ENCODE data around the gene TPCN2. TPM values are rescaled to one million over a fixed set of nuclear protein-coding genes. Genes with fewer than 3 reads are reported as not detected.
A peak's percentile ranks its signal among the peaks of the same experiment; 100 is the strongest.
"Not testable (repeated sequence)": the region's sequence is repeated elsewhere in the genome, so short reads cannot be mapped to it uniquely, and the experiment has no call there.

Gene TPCN2
- polyA plus RNA-seq, 1 donor: 7.1 TPM

DNA sequence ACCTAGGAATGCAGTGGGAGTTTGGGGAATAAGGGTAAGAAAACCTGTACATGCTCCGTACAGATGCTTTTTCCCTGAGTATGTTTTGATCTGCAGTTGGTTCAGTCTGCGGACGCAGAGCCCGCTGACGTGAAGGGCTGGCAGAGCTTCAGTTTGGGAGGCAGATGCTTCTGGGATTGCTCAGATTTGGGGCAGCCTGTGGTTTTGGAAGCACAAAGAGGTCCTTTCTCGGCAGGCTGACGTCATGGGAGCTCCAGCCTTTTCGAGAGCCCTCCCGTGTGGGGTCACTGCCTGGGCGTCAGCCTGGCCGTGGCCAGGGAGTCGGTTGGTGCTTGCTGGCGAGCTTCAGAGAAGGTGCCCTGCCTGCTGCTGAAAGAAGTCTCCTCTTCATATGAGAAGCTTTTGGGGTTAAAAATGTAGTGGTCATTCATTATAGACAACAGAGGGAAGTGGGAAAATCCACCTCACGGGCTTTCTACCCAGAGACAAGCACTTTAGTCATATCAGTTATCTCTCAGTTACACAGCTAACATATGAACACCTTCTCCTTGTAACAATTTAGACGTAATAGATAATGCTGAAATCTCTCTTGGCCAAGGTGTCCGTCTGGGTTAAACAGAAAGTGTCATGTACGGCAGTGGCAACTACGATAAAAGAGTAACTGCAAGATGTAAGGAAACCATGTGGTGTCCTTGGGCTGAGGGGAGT lies 26.8 kb downstream of the TPCN2 start:
- no peak for DNase-seq (ENCODE audit: low read depth)

DNA sequence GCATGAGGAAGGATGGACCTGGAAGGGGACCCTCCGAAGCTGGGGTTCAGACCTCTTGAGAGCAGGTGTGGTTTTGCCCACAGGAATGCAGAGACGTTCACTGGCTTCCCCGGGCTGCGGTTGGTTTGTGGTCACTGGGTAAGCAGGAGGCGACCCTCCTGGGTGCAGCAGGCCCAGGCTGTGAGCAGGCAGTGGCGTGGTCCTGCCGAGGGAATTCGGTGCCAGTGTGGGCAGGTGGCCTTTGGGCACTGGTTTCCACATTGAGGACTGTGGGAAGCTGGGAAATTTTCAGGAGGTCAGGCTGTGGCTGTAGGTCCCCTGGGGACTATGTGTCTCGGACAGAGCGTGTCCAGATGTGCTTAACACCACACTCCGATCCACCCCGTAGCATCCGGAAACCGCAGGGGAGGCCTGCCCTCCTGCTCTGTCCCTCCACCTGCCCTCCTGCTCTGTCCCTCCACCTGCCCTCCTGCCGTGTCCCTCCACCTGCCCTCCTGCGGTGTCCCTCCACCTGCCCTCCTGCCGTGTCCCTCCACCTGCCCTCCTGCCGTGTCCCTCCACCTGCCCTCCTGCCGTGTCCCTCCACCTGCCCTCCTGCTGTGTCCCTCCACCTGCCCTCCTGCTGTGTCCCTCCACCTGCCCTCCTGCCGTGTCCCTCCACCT lies 27.5 kb downstream of the TPCN2 start:
- DNase-seq (ENCODE audit: low read depth): no peak

DNA sequence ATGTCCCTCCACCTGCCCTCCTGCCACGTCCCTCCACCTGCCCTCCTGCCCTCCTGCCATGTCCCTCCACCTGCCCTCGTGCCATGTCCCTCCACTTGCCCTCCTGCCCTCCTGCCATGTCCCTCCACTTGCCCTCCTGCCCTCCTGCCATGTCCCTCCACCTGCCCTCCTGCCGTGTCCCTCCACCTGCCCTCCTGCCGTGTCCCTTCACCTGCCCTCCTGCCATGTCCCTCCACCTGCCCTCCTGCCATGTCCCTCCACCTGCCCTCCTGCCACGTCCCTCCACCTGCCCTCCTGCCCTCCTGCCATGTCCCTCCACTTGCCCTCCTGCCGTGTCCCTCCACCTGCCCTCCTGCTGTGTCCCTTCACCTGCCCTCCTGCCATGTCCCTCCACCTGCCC lies 28.2 kb downstream of the TPCN2 start:
- DNase-seq (ENCODE audit: low read depth): not testable (repeated sequence)

DNA sequence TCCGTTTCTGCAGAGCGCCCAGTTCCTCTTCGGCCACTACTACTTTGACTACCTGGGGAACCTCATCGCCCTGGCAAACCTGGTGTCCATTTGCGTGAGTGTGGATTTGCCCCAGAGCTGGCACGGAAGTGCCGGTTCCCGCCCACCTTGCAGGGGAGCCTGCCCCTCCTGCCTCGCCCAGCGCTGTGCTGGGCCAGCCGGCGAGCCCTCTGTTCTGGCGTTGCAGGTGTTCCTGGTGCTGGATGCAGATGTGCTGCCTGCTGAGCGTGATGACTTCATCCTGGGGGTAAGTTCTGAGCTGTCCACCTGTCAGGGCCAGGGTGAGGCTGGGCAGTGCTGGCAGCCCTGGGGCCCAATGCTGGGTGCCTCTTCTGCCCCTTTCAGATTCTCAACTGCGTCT lies 29.8 kb downstream of the TPCN2 start:
- no peak for DNase-seq (ENCODE audit: low read depth)

DNA sequence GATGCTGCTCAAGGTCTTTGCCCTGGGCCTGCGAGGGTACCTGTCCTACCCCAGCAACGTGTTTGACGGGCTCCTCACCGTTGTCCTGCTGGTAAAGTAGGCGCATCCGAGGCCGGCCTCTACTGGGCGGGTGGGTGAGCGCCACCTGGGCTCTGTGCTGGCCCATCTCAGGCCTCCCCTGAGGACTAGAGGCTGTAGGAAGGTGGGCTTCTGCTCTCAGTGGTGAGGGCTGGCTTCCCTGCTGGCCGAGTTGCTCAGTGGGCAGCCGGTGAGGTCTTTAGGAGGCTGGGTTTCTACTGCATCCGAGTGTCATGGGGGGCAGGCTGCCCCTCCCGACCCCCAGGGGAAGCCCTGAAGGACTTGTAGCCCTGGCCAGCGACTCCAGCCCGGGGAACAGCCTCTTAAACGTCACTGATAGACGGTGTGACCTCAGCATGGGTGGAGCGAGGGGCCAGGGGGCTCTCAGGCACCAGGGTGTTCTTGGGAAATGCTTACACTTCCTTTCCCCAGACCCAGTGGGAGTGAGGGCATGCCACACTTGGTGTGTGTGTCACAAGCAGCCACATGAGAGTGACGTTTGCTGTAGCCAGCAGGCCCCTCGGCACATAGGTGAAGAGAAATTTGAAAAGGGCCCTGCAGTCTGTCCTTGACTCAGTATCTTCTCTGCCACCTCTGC lies 30.3 kb downstream of the TPCN2 start:
- DNase-seq (ENCODE audit: low read depth): no peak

DNA sequence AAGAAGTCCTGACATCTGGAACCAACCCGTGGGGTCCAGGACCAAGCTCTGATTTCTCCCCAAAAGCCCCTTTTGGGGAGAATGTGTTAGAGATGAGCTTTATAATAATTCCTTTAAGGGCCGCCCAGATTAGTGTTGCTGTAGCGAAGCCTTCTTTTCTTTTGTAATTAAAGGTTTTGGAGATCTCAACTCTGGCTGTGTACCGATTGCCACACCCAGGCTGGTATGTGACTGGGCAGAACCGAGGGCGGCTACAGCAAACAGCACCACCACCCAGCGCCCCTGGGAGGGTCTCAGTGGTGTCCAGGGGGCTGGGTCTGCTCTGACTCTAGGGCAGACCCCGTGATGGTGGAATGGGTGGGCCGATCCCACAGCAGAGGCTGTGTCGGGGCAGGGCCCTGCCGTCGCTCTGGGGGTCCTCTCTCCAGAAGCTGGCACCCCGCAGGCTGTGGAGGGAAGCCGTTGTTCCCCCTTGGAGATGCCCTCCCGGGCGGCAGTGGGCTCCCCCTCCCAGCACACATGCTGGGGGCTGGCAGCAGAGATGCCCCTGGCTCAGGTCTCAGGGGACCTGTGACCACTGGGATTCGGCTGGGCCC lies 31.0 kb downstream of the TPCN2 start:
- no peak for DNase-seq (ENCODE audit: low read depth)

DNA sequence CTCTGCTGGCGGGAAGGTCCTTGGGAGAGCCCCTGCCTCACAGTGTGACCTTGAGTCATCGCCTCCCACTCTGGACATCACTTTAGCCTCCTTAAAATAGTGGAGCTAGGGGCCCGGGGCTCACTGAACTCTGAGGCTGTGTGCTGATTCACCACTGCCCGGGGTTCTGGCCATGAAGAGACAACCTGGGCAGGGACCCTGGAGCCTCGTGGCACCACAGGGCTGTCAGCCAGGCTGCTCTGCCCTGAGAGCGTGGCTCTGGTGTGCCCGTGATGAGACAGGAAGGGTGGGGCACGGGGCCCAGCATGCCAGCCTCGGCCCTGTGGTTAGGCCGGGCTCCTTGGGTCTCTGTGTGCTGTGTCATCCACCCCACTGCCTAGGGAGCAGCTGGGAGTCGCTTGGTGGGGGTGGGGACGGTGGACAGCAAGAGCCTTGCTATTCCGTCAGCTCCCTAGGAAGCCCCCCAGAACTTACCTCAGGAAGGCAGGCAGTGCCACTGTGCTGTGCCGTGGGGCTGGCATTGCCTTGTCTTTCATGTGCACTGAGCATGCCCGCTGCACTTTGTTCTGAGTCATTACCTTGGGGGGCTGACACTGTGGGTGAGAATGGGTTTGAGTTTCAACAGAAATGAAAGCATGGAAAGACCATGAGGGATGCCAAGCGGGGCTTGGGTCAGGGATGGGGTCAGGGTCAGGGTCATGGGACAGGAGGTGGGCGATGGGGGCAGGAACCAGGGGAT lies 31.7 kb downstream of the TPCN2 start:
- no peak for DNase-seq (ENCODE audit: low read depth)

DNA sequence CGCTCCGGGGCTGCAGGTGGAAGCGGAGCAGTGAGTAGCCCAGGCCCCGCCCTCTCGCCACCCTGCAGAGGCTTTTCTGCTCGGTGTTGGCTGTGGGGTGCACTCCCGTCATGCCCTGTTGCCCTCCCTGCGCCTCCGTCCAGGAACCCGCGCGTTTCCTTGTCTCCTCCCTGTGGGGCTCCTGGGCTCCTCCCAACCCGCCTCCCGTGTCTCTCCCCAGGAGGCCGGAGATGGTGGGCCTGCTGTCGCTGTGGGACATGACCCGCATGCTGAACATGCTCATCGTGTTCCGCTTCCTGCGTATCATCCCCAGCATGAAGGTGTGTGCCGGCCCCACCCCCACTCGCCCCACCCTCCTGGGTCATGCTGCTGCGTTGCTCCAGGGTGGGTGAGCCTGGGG lies 32.4 kb downstream of the TPCN2 start:
- DNase-seq (ENCODE audit: low read depth): no peak

DNA sequence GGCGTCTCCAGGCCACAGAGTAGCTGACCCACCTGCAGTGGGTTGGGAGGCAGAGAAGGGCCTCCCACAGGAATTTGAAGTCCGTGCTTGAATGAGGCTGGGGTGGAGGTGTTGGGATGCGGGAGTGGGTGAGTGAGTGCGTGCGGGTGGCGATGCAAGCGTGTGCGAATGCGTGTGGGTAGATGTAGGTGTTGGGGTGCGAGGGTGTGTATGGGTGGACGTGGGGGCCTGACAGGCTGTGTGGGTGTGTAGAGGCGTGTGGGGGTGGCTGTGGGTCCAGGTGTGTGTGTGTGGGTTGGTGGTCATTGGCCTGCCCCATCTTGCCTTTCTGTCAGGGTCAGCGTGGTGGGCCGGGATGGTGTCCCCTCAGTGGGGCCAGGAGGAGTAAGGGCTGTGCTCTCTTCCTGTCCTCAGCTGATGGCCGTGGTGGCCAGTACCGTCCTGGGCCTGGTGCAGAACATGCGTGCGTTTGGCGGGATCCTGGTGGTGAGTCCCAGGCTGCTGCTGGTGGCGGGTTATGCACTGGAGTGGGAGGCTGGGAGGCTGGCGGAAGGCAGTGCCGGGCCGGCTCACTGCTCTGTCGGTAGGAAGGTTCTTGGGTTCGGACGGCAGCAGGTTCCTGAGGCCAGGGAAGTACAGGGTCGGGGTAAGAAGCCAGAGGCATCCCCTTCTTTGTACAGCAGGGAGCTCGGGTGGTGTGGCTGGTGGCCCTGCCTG lies 35.0 kb downstream of the TPCN2 start:
- no peak for DNase-seq (ENCODE audit: low read depth)

DNA sequence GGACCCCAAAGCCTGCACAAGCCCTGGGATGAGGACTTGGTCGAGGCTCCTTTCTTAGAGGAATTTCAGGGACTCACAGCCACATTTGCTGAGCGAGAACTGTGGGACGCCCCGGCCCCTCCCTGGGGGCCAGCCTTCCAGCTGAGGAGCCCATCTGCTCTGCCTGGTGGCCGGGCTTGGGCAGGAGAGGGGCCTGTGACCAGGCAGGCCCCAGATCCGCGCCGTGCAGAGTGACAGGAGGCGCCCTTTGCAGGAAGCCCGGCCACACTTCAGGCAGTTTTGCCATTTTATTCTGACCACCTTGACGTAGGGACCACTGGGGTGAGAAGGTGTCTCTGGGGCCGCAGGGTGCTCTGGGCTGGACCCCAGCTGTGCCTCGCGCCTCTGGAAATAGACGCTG lies 35.6 kb downstream of the TPCN2 start:
- DNase-seq (ENCODE audit: low read depth): no peak

DNA sequence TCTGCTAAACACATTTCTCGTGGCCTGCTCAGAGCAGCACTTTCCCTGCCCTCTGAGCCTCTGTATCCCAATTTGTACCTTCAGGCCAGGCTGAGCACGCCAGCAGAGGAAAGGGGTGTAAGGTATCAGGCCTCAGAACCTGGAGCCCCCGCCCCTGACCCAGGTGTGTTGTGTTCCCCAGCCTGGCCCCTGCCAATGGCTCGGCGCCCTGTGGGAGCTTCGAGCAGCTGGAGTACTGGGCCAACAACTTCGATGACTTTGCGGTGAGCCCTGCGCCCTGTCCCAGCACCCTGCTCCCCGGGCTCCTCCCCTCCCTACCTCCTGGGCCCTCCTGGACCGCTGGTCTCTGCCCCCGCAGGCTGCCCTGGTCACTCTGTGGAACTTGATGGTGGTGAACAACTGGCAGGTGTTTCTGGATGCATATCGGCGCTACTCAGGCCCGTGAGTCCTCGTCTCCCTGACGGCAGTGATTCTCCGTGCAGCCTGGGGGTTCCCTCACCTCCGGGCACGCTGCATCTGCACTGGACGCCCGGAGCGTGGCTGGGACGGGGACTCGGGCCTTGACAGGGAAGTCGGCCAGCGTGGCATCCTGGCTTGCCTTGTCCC lies 36.9 kb downstream of the TPCN2 start:
- no peak for DNase-seq (ENCODE audit: low read depth)

DNA sequence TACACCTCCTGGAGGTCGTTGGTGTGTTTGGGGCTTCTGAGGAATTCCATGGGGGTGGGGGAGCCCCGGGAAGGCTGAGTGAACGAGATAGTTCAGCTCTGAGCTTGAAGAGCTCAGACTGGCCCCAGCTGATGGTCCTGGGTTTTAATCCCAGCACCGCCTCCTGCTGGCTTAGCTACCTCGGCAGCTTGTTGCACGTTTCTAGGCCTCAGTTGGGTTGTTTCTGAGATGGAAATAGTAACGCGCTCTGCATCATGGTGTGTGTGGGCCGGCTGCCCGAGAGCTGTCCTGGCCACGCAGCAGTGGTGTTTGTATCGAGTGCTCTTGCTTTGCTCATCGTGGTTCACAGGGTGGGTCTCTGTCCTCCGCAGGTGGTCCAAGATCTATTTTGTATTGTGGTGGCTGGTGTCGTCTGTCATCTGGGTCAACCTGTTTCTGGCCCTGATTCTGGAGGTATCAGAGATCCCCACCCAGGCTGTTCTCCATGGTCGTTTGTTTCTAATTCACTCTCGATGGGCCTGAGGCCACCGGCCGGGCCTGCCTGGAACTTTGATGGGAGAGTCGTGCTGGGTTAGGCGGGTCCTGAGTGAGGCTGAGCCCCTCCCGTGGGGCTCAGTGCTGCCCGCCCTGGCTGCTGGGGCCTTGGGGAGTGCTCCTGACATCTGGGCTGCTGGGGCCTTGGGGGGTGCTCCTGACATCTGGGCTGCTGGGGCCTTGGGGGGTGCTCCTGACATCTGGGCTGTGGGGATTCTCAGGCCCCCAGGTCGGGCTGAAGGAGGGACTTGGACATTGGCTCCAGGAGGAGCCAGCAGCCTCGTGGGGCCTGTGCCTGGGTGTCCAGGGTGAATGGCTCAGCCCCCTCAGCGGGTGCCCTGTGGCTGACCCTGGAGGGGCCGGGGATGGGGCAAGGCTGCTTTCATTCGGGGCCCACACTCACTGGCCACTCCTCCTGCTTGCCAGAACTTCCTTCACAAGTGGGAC lies 37.7 kb downstream of the TPCN2 start:
- DNase-seq (ENCODE audit: low read depth): peak; percentile 38

DNA sequence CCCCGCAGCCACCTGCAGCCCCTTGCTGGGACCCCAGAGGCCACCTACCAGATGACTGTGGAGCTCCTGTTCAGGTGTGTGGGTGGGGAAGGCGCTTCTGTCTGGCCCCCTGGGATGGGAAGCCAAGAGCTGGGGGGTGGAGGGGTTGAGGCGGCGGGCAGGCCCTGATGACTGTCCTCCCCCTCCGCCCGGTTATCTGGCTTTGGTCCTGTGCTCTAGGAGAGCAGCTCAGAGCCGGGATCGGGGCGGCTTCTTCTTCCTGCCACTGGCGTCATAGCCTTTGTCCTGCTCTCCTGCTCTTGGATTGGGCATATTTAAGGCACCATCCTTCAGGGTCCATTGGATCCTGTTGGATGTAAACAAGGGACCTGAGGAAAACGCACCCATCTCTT lies 38.4 kb downstream of the TPCN2 start:
- no peak for DNase-seq (ENCODE audit: low read depth)

DNA sequence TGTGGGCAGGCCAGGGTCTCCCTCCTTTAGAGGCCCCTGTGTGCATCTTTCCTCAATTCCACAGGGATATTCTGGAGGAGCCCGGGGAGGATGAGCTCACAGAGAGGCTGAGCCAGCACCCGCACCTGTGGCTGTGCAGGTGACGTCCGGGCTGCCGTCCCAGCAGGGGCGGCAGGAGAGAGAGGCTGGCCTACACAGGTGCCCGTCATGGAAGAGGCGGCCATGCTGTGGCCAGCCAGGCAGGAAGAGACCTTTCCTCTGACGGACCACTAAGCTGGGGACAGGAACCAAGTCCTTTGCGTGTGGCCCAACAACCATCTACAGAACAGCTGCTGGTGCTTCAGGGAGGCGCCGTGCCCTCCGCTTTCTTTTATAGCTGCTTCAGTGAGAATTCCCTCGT lies 39.1 kb downstream of the TPCN2 start:
- no peak for DNase-seq (ENCODE audit: low read depth)

DNA sequence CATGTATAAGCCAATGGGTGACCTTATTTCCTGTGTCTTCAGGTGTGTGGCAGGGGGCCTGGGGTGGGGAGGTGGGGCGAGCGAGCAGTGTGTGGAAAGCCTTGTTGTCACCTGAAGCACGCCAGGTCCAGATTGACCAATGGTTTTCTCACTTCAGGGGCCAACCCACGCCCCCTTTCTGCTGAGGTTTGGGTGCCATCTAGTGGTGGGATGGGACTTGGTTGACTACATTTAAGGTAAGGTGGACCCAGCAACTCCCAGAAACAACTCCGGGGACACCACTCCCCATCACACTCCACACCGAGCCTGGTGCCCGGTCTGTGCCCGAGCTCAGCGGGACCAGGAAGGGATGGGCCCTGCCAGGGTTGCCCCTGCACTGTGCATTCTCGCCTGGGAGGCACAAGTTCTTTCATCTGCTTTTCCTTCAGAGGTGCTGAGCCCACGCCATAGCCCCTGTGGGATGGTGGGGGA lies 40.0 kb downstream of the TPCN2 start:
- no peak for DNase-seq (ENCODE audit: low read depth)

DNA sequence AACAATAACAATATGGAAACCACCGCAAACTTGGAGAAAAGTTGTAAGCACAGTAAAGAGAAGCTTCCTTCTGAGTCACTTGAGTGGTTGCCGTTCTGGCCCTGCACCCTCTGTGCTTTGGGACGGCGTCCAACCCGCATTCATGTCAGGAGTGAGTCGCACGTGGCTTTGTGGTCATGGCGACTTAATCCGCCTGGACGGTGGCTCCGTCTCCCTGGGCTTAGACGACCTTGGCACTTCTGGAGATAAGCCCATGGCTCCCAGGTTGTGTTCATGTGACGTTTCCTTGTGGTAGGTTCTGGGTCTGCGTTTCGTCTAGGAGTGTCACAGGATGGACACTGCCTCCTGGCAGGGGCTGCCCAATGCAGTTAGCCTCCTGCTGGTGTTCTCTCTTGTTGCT lies 40.5 kb downstream of the TPCN2 start:
- DNase-seq (ENCODE audit: low read depth): no peak

DNA sequence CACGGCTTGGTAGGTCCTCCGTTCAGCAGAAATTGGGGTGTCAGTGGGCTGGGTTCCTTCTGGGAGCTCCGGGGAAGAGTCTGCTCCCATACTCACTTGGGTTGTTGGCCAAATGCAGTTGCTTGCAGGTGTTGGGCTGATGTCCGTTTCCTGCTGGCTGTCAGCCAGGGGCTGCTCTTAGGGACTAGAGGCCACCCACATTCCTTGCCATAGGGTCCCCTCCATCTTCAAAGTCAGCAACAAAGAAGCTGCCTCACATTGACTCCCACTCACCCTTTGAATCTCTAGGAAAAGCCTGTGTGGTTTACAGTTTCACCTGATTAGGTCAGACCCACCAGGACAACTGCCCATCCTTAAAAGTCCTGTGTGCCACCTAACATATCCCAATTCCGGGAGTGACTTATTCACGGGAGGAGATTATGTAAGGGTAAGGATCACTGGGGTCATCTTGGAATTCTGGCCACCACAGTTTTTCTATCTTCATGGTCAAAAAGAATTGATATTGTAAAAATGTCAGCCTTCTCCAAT lies 43.0 kb downstream of the TPCN2 start:
- no peak for DNase-seq (ENCODE audit: low read depth)

DNA sequence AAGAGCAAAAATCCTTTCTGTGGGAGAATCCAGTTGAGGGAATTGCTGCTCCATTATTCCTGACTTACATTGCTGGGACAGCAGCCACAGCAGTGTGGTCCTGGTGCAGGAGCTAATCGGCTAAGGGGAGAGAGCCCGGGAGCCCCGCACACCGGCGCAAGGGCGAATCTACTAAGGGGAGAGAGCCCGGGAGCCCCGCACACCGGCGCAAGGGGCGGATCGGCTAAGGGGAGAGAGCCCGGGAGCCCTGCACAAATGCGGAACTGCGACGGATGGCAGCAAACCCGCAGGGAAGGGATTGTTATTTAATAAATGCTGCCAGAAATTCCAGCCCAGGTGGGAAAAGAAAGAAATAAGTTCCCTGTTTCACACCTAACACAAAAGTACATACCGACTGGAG lies 43.5 kb downstream of the TPCN2 start:
- no peak for DNase-seq (ENCODE audit: low read depth)

DNA sequence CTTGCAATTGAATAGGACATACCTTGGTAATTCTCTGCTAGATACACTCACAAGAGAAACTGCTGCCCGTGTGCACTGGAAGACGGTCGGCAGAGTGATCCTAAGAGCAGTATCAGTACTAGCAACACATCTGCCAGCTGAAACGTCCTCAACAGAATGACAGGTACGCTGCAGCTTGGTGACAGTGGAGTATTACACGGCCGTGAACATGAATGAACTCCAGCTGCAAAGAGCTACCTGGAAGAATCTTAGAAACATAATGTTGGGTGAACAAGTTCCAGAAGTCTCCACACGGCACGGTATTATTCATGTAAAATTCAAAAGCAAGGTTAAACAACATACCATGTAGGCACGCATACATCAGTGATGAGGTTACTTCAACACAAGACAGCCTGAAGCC lies 44.4 kb downstream of the TPCN2 start:
- DNase-seq (ENCODE audit: low read depth): no peak

Data from forelimb muscle (tissue), 1 donor.